ENCODE data around the gene CA14.

CA14 gene

DNA sequence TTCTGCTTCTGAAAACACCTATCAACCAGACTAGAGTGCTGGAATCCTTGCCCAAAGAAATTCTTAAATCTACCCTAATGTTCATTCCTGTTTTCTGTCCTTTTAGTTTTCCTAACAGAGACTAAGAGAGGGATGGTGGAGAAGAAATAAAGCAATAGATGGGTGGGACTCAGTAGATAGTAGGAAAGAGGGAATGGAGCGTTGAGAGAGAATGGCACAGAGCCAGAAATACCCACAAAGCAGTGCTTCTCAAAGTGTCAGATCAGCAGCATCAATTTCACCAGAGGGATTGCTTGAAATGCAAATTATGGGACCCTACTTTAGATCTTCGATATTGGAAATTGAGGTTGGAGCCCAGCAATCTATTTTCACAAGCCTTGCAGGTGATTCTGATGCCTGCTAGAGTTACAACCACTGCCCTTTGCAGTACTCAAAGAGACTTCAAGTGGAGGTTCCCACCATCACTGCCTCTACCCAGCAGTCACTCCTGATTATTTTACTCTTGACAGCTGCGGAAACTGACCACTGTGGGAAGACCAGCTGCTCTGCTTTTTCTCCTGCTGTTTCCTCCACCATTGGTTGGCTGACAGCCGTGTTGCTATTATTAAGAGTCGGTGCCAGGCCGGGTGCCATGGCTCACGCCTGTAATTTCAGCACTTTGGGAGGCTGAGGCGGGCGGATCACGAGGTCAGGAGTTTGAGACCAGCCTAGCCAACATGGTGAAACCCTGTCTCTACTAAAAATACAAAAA lies 52.4 kb downstream of the CA14 start:
- no peak for DNase-seq (ENCODE audit: low read depth, low spot score)
- no peak overlapping the region for H3K4me3 ChIP-seq (ENCODE audit: low read length)

DNA sequence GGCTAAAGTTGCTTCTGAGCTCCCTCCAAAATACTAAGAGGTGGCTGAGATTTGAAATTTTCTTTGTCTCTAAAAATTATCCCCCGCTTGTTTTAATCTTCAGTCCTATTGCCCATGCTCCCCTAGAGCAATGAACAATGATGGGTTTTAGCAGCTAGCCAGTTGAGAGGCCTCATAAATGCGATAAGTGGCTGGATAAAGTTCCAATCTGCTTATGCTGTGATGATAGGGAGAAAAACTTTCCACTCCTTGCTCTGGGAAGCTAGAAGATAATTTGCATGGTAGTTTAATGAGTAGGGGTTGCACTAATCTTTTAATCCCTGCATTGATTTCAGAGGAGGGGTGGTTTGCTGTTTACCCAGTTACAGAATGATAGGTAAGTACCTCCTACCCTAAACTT lies 54.2 kb downstream of the CA14 start:
- H3K4me3 ChIP-seq (ENCODE audit: low read length): no peak overlapping the region
- no peak for DNase-seq (ENCODE audit: low read depth, low spot score)
